ENCODE data around the gene SHISA6. TPM values are rescaled to one million over a fixed set of nuclear protein-coding genes. Genes with fewer than 3 reads are reported as not detected.

SHISA6 gene
- total RNA-seq, 4 donors from 2014 or later = 0.45 to 4.9 (median 3.3) TPM

- no peak for DNase-seq (ENCODE audit: low spot score in 2 of 2)
- Histone ChIP-seq H3K9me3 (no peaks in the 10 kb centered on the region), H3K27ac (no peak overlapping the region), H3K27me3 (no peaks in the 10 kb centered on the region), H3K4me3 (no peak overlapping the region), H3K36me3 (no peaks in the 10 kb centered on the region), H3K4me1 (no peaks in the 10 kb centered on the region)
- 84% methylated on average over 2 of the region's 2 CpGs for WGBS
- TF ChIP-seq EP300 (IDR thresholded peaks at IDR 0.05) = no peak
Observed at GRCh38 chr17:11264183-11264871, 23.3 kb downstream of the SHISA6 start.

GRCh38 chr17:11267999-11268575 is 27.1 kb downstream of the SHISA6 start:
- no peaks in the 10 kb centered on the region for H3K27me3 ChIP-seq
- no peak for DNase-seq (ENCODE audit: low spot score in 2 of 2)
- no peak for TF ChIP-seq EP300 (IDR thresholded peaks at IDR 0.05)
- TF ChIP-seq POLR2A (IDR thresholded peaks at IDR 0.05) = no peak
- TF ChIP-seq CTCF (IDR thresholded peaks at IDR 0.05) = no peak
- H3K27ac ChIP-seq = no peak overlapping the region
- no peak overlapping the region for H3K4me3 ChIP-seq
- WGBS = 80% methylated on average over 1 of the region's 1 CpG
- no peaks in the 10 kb centered on the region for H3K4me1 ChIP-seq
- no peaks in the 10 kb centered on the region for H3K36me3 ChIP-seq
- no peaks in the 10 kb centered on the region for H3K9me3 ChIP-seq

GRCh38 chr17:11269210-11269609 is 28.2 kb downstream of the SHISA6 start:
- no peak for DNase-seq (ENCODE audit: low spot score in 2 of 2)
- no peaks in the 10 kb centered on the region for H3K4me1 ChIP-seq
- no peaks in the 10 kb centered on the region for H3K9me3 ChIP-seq
- H3K27ac ChIP-seq = no peak overlapping the region
- H3K4me3 ChIP-seq = no peak overlapping the region
- H3K36me3 ChIP-seq = no peaks in the 10 kb centered on the region
- no peak for TF ChIP-seq CTCF (IDR thresholded peaks at IDR 0.05)
- 92% methylated on average over 5 of the region's 7 CpGs for WGBS
- no peaks in the 10 kb centered on the region for H3K27me3 ChIP-seq

GRCh38 chr17:11272191-11272590 is 31.2 kb downstream of the SHISA6 start:
- H3K36me3 ChIP-seq = no peaks in the 10 kb centered on the region
- 93% methylated on average over 8 of the region's 8 CpGs for WGBS
- H3K4me3 ChIP-seq = no peak overlapping the region
- H3K27ac ChIP-seq = no peak overlapping the region
- no peaks in the 10 kb centered on the region for H3K27me3 ChIP-seq
- no peak for TF ChIP-seq EP300 (IDR thresholded peaks at IDR 0.05)
- TF ChIP-seq POLR2A (IDR thresholded peaks at IDR 0.05) = no peak
- no peak for TF ChIP-seq POLR2AphosphoS5 (IDR thresholded peaks at IDR 0.05)
- no peak for TF ChIP-seq CTCF (IDR thresholded peaks at IDR 0.05)
- H3K9me3 ChIP-seq = no peaks in the 10 kb centered on the region
- DNase-seq (ENCODE audit: low spot score in 2 of 2) = no peak
- no peaks in the 10 kb centered on the region for H3K4me1 ChIP-seq

GRCh38 chr17:11273596-11273995 is 32.6 kb downstream of the SHISA6 start:
- Histone ChIP-seq H3K4me1 (no peaks in the 10 kb centered on the region), H3K9me3 (no peaks in the 10 kb centered on the region), H3K27ac (no peak overlapping the region), H3K4me3 (no peak overlapping the region), H3K27me3 (no peaks in the 10 kb centered on the region), H3K36me3 (no peaks in the 10 kb centered on the region)
- 95% methylated on average over 8 of the region's 9 CpGs for WGBS
- DNase-seq (ENCODE audit: low spot score in 2 of 2) = no peak
- TF ChIP-seq POLR2AphosphoS5 (IDR thresholded peaks at IDR 0.05) (no peak), EP300 (IDR thresholded peaks at IDR 0.05) (no peak), CTCF (IDR thresholded peaks at IDR 0.05) (no peak), POLR2A (IDR thresholded peaks at IDR 0.05) (no peak)

- TF ChIP-seq POLR2A (IDR thresholded peaks at IDR 0.05) (no peak), CTCF (IDR thresholded peaks at IDR 0.05) (no peak), EP300 (IDR thresholded peaks at IDR 0.05) (no peak)
Observed at GRCh38 chr17:11274106-11274505, 33.1 kb downstream of the SHISA6 start.

More at GRCh38 chr17:11274106-11274505, 33.1 kb downstream of the SHISA6 start:
- DNase-seq (ENCODE audit: low spot score in 2 of 2) = no peak
- Histone ChIP-seq H3K9me3 (no peaks in the 10 kb centered on the region), H3K4me3 (no peak overlapping the region), H3K27me3 (no peaks in the 10 kb centered on the region), H3K4me1 (no peaks in the 10 kb centered on the region), H3K36me3 (no peaks in the 10 kb centered on the region), H3K27ac (no peak overlapping the region)
- 85% methylated on average over 13 of the region's 14 CpGs for WGBS
